ENCODE results near the gene COL21A1.
A peak's percentile ranks its signal among the peaks of the same experiment; 100 is the strongest.

Gene COL21A1

DNA sequence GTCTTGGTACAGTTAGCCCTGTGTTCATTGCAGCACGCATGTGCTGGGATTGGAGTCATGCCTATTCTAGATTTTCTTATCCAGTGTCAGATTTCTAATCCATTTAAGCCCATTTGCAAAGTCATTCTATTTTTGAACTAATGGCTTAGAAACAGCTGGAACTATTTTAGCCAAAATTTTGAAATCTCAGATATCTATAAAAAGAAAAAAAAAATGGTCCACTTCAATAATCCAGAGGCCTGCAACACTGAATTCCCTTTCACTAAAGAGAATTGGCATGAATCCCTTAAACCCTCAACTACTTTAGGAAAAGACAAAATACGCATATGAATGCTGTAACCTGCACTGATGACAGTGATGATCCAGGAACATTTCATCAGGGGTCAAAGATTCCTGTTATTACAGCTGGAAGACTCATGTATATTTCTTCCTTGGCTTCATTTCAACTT, 1.5 kb downstream of the COL21A1 start:
- no peak for DNase-seq (ENCODE audit: low spot score)

DNA sequence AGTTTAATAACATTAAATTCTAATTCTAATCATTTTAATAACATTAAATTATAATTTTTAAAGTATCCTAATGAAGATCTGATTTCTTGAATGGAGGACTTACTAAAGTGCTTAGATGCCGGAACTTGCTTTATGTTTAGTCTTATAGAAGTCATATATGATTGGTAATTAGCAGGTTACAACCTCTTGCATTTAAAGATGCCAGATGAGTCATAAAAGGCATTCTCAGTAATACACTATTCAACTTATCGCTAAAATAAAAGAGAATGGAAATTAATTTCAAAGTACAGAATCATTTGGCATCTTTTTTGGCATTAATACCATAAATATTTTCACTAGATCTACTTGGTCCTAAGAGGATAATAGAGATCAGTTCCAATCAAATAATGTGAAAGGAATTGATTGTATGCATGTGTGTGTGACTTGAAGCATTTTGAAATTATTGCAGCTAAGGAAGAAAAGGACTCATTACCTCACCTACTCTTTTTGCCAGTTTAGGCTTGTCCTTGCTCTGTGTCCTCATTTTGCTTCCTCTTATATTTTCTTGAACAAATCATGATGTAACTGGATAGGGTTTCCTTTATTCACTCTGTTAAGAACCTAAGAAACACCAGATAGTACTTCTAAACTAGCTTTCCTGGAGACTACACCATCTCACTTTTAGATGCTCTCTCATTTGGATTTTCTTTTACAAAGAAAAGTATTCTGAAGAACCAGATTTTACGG, 2.7 kb downstream of the COL21A1 start:
- no peak for DNase-seq (ENCODE audit: low spot score)

DNA sequence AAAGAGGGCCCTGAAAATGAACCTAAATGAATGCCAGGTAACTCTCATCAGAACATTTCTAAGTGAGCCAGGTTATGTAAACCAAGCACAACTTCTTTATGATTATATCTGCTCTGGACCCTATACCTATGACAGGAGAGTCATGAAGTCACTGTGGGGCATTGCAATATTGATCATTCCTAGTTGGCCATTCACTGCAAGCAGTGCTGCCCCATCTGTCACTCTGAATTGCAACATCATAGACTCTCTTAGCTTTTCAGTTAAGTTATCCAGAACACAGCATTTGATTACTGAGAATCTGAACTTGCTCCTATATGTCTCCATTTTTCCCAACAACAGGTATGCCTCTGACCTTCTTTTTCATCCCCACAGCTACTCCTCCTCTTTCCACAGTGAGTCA, 3.3 kb downstream of the COL21A1 start:
- no peak for DNase-seq (ENCODE audit: low spot score)

DNA sequence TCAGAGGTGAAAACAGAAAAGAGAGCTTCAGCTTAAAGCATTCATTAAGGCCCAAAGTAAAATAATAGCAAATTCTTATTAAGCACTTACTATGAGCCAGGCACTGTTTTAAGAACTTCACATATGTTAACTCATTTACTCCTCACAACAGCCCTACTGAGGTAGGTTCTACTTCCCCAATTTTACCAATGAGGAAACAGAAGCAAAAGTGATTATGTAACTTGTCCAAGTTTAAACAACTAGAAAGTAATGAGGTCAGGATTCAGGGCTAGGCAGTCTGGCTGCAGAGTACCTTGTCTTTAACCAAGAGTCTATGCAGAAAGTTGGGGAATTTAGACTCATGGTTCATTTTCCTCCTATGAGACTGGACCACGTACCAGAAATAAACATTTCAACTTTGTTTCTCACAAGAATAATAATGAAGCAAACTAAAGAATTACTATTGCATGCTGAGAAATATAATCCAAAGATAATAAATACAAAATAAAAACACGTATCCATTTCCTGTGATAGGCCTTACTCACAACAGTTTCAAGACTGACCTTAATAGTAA, 3.8 kb downstream of the COL21A1 start:
- DNase-seq (ENCODE audit: low spot score) = no peak

DNA sequence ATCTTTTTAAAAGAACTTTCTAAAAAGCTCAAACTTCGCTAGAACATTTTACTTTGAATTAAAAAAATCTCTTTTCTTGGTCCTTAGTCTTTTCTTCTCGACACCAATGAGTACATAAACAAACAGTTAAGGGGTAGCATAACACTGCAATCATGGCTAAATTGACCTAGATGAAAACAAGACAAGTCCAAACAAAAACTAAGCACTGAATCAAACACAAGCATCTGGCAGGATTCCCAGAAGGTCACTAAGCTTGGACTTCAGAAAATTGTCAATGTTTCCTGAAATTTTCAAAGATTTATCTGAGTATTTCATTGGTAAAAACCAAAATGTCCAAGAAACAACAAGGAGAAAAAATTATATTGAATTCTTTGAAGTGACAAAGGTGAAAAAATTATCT, 5.0 kb downstream of the COL21A1 start:
- DNase-seq (ENCODE audit: low spot score) = no peak

DNA sequence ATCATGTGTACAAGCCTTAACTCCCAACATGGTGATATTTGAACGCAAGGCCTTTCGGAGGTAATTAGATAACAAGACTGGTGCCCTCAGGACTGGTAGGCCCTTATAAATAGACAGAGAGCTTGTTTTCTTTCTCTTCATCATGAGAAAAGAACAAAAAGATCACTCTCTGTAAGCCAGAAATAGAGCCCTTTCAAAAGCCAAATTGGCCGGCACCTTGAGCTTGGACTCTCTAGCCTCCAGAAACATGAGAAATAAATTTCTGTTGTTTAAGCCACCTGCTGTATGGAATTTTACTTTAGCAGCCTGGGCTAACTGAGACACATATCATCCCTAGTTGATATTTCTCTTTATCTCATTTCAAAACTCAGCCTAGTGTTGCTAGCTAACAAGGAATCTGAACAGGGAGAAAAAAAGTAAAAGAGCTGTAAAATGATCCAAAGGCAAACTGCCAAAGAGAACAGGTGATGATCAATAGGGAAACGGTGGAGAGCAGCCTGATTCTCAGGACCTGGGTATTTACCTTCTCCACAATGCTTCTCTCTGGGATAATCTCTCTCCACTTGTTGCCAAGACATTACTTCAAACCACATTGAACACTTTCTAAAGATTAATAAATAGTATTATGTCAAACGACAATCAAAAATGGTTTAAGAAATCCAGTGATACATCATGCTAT, 6.1 kb downstream of the COL21A1 start:
- DNase-seq (ENCODE audit: low spot score) = no peak

DNA sequence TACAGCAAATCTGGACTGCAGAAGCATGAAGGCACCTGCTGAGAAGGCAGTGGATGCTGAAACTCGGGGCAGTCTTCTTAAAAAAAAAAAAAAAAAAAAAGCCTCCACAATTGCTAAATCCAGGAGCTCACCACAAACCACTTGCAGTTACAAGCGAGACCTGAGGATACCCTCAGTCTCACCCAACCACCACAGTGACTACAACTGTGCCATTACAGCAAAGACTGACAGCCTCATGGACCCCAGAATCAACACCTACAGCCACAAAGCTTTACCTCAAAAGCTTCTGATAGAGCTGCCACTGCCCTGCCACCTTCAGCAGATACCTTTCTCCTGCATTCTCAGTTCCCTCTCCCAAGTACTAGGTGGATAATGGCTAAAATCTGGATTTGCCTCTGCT, 9.0 kb downstream of the COL21A1 start:
- DNase-seq (ENCODE audit: low spot score) = no peak

DNA sequence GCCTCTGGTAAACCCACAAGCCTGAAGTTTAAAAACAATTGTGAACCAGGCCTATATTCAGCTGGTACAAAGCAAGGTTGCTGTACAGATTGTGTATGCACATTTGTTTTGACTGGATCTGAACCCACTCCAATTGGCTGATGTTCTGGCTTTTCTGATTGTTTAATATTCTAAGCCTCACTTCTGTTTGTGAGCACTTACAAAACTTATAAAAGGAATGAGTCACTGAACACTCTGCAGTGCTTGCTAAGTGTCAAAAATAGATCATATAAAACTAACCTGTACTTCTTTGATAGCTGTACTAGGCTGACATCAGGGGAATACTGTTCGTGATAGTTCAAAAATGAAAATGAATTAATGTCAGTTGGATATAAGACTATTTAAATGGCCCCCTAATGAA, 12.1 kb downstream of the COL21A1 start:
- peak; percentile 16 for DNase-seq (ENCODE audit: low spot score)

DNA sequence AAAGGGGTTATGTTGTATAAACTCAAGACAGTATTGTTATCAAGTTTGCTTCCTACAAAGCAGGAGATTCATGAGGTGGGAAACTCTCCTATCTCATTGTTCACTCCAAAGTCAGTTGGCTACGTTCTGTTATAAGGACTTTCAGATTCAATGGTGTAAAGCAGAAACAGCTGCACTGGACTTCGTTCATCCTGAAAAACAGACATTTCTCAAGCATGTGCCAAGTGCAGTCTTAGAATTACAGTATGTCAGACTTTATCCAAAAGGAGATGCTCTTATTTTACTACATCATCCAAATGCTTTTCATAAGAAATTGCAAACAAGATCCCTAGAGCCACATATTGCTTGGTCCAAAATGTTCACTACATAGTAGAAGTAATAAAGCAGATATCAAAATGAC, 14.9 kb downstream of the COL21A1 start:
- no peak for DNase-seq (ENCODE audit: low spot score)

DNA sequence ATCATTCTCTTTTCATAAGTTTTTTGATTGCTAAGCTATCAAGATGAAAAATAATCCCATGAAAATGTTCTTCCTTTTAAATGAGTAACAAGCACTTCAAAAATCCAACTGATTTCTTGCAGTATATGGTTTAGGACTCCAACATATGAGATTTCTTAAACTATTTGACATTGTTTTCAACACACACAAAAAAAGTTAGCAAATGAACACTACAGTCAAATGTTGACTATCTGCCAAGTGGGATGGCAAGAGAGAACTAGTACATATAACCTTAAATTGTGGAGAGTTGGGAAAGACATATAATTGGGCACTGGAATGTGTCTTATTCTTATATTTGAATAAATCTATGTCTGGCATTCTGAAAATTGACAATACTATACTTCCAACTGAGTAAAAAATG, 15.6 kb downstream of the COL21A1 start:
- DNase-seq (ENCODE audit: low spot score) = no peak

DNA sequence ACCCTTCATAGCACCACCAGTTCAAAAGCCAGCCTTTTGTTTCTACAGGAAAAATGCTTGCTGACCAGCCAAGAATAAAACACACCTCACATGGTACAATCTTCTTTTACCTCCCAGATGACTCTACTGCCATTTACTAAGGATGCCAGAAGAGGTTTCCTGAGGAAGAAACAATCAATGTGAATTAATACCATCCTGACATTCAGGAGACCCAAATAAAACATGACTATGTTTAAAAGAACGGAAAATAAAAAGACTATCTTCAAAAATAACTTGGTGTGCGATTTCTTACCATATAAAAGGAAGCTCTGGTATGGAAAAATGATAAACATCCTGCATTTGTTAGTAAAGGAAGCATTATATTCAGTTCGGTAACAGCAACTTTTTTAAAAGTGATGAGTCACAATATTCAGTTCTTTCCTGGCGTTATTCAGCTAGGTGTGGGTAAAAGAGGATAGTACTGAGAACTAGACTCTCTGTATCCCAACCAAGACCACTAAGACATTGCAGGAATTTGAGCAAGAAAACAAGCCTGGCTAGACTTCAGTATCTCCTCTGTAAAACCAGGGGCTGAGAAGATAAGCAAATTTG, 16.3 kb downstream of the COL21A1 start:
- DNase-seq (ENCODE audit: low spot score) = no peak

DNA sequence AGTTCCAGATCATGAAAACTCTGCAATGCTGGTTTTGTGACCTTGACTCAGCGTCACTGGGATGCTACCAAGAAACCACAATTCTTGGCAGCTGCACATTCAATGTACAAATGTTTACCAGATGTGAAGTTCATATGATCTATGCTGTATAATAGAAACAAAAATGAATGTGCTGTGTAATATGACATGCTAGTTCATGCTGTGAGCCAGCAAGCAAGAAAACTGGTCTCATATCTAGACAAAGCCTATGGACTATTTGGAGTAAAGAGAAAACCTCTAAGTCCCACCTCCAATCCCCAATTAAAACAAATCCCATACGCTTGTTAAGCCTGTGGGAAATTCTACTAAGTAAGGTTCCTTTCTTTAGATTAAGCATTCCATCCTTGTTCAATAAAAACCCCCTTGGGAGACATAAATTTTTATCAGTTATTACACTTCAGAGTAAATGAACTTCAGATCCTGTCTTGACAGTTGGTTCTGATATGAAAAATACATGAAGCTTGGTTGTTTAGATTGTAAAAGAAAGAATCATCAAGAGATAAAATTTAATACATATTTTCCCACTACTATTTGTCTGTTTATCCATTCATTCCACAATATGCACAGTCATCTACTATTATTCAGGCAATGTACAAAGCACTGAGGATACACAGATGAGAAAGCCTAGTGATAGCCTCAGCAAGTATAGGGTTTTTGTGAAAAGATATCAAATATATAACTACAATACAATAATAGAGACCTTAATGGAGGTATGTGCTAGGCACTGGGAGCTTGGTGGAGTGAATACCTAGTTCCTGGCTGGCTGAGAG, 20.1 kb downstream of the COL21A1 start:
- DNase-seq (ENCODE audit: low spot score) = no peak

DNA sequence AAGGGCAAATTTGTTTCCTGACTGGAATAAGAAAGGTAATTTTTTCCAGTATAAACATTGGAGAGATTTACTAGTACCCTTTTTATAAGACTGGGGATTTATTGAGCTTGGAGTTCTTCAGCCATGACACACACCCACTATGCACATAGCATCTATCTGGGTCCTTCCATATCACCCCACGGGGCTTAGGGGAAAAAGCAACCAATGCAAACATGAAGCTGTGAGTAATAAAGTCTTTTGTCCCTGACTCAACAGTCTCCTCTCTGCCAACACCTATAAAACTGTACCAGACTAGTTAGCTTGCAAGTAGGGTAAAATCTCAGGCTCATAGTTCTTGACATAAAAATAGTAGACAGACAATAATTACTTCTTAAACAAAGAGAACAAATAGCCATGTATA, 23.4 kb downstream of the COL21A1 start:
- peak; percentile 56 for DNase-seq (ENCODE audit: low spot score)

DNA sequence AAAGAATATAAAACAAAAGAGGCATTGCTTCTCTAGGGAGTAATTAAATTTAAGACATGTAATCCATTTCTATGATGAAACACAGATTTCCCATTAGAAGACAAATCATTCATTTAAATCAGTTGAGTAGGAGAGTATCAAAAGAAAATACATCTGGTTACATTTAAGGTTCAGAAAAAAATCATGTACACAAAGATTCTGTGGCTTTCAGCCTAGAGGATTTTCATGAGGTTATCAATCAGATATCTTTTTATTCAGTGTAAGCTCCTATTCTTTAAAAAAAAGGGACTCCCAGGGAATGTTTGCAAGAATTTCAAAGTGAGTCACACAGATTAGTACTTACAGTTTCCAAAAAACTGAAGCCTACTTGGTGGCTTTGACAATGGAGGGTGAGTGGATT, 24.9 kb downstream of the COL21A1 start:
- no peak for DNase-seq (ENCODE audit: low spot score)

DNA sequence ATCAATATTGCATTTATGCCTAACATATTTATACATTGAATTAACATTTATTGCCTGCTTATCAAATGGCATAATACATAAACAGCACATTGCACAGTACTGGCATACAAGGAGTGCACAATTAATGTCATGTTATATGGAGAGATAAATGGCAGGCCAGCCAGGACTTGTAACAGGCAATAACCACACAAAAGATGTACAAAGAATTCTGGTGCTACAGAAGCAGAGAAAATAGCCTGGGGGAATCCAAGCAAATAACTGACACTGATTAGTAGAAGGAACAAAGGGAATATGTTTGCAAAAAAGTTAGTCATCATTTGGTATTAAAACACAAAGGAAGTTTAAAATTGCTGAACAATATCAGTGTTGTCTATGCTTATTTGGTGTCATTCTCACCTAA, 27.3 kb downstream of the COL21A1 start:
- DNase-seq (ENCODE audit: low spot score) = no peak

DNA sequence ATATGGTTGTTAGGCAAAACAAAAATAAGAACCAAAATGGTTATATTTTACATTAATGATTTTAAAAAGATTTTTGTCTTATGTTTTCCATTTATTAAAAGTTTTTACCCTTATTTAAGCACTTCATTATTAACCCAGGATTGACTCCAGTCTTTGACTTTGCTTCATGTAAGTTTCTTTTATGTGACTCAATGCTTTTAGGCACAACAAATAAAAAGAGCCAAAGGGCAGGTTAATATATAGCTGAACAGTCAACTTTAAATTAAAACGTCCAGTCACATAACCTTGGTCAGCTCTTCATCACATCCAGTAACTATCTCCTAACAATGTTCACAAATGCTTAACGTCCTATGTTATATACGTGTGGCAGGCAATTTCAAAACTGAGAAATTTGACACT, 32.7 kb downstream of the COL21A1 start:
- no peak for DNase-seq (ENCODE audit: low spot score)

DNA sequence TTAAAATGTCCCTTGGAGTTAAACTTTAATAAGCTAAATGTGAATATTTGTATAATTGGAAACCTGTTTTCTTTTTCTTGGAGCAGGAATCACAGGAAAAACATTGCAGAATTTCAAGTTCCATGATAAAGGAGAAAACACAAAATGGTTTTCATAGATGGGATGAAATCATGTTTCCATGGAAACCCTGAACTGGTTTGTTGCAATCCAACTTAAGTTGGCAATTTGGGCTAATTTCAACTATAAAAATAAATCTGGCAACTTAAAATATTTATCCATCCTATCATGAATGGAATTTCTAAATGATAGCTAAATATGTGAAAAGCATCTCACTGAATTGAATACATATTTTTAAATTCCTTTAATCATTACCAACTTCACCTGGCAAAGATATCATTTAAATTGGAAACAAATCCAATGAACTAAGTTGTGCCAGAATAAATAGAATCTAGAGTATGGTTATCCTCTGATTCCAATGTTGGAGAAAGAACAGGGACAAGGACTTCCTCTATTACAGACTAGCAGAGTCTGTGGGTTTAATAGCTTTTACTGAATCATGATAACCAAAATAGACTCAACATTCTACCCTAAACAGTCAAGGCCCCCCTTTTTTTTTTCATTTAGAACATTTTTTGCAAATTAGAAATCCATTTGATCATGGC, 33.2 kb downstream of the COL21A1 start:
- no peak for DNase-seq (ENCODE audit: low spot score)

DNA sequence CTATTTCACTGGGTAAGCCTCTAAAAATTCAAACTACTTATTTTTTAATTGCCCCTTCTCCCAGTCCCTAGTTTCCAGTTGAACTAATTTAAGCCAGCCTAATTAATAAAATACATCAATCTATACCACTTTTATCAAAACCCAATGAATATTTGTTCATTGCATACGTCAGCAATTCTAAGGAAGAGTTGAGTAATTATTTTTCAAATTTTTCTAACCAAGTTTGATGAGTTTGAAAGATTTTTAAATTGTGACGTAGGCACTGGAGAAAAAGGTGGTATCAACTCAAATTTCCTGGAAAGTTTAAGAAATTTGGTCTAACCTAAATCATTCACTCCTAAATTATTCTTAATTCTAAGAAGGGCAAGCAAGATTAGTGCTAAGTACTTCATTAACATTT, 35.7 kb downstream of the COL21A1 start:
- no peak for DNase-seq (ENCODE audit: low spot score)

DNA sequence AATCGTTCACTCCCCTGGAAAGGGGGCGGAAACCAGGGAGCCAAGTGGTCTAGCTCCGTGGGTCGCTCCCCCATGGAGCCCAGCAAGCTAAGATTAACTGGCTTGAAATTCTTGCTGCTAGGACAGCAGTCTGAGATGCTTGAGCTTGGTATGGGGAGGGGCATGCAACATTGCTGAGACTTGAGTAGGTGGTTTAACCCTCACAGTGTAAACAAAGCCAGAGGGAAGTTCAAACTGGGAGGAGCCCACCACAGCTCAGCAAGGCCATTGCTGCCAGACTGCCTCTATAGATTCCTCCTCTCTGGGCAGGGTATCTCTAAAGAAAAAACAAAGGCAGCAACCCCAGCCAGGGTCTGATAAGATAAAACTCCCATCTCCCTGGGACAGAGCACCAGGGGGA, 43.2 kb downstream of the COL21A1 start:
- no peak for DNase-seq (ENCODE audit: low spot score)

DNA sequence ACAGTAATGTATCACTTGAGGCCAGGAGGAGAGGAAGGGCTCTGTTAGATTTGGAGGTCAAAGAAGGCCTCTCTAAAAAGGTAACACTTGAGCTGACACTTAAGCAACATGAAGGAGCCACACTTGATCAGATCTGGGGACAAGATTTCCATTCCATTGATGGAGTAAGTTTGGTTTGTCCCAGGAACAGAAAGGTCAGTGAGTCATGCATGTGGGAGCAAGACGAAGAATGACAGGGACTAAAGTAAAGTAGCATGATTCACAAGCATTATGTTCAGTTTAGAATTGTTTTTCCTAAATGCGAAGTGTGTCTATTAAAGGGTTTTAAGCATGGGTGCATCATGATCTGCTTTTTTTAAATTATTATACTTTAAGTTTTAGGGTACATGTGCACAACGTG, 47.4 kb downstream of the COL21A1 start:
- no peak for DNase-seq (ENCODE audit: low spot score)

DNA sequence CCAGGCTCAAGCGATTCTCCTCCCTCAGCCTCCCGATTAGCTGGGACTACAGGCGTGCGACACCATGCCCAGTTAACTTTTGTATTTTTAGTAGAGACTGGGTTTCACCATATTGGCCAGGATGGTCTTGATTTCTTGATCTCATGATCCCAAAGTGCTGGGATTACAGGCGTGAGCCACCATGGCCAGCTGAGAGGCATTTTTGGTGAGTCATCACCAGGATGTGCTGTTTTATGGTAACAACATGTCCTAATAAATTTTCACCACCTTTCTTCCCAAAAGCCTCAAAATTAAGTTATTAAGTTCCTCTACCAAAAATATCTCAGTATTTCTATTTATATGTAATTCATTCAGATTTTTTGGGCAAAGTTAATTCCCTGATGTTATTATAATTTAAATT, 53.5 kb downstream of the COL21A1 start:
- DNase-seq (ENCODE audit: low spot score) = no peak

DNA sequence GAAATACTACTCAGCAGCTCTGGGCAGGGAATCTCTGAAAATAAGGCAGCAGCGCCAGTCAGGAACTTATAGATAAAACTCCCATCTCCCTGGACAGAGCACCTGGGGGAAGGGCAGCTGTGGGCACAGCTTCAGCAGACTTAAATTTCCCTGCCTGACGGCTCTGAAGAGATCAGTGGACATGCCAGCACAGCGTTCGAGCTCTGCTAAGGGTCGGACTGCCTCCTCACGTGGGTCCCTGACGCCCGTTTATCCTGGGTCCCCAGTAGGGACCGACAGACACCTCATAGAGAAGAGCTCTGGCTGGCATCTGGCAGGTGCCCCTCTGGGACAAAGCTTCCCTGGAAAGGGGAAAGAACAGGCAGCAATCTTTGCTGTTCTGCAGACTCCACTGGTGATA, 59.0 kb downstream of the COL21A1 start:
- DNase-seq (ENCODE audit: low spot score) = no peak

All from LoVo (cell line).